ENCODE data around the gene DHX35.

- TF ChIP-seq POLR2A (IDR thresholded peaks at IDR 0.05; ENCODE audit: insufficient read depth in 1 of 2, low read depth in 2 of 2, low read length in 2 of 2) (no peak), GABPA (IDR thresholded peaks at IDR 0.05; ENCODE audit: low read depth, low read length) (no peak), GABPA (CRISPR knock-in tag; IDR thresholded peaks at IDR 0.05; ENCODE audit: low read depth) (no peak), CTCF (CRISPR knock-in tag; IDR thresholded peaks at IDR 0.05) (no peak), NFE2L1 (CRISPR knock-in tag; IDR thresholded peaks at IDR 0.05; ENCODE audit: borderline replicate concordance) (no peak), MAX (IDR thresholded peaks at IDR 0.05) (no peak), SRF (IDR thresholded peaks at IDR 0.05; ENCODE audit: low read depth, low read length) (no peak), MXI1 (IDR thresholded peaks at IDR 0.05; ENCODE audit: borderline replicate concordance, low read depth, low read length) (no peak), PCBP1 (IDR thresholded peaks at IDR 0.05; ENCODE audit: borderline replicate concordance, low read depth, low read length) (no peak), RFX5 (IDR thresholded peaks at IDR 0.05; ENCODE audit: low read depth, low read length) (no peak), IRF2 (CRISPR knock-in tag; IDR thresholded peaks at IDR 0.05) (no peak), ZNF713 (CRISPR knock-in tag; IDR thresholded peaks at IDR 0.05) (no peak), SMARCC2 (IDR thresholded peaks at IDR 0.05) (no peak), SOX6 (IDR thresholded peaks at IDR 0.05) (no peak), SOX6 (CRISPR knock-in tag; IDR thresholded peaks at IDR 0.05) (no peak)
Measured at GRCh38 chr20:38979434-38979833, 17.3 kb downstream of the DHX35 start.

Measured in HepG2 (cell line).